B cell (primary cell): Measurements from ENCODE around the gene DPH1. TPM values are rescaled to one million over a fixed set of nuclear protein-coding genes. Genes with fewer than 3 reads are reported as not detected.

Experiments used
- ATAC-seq: fragments of 200-7000 bp; cut with Tn5 transposase; one replicate; pipeline ENCODE4 v1.10.0; 2021; ENCODE audit warnings: low read depth, mild to moderate bottlenecking, moderate number of reproducible peaks, moderate library complexity
- CTCF ChIA-PET: fragments of 350-600 bp; sonication (Branson Sonifier 250); formaldehyde crosslinking; loops from one replicate; lab custom pipeline; 2021; ENCODE audit warnings: antibody characterized with exemption, inconsistent platforms; lab: Charles Lee
- POLR2A ChIA-PET: fragments of 350-600 bp; sonication (Branson Sonifier 250); formaldehyde crosslinking; loops from one replicate; lab custom pipeline; 2021; ENCODE audit warnings: antibody characterized with exemption; lab: Charles Lee
- DNase-seq: peaks from one replicate; pipeline ENCODE4 v3.0.0; 2013
- H2AFZ ChIP-seq: 2 replicates; pipeline ENCODE4 v1.6.1; 2012; ENCODE audit warnings: mild to moderate bottlenecking, low read depth, low read length; ENCODE audit not compliant: insufficient read depth, poor library complexity, severe bottlenecking
- H3K27ac ChIP-seq, 2 donors: 1 replicate in 1 of 2; 2 replicates in 1 of 2; pipeline ENCODE4 v1.5.1; 2012 to 2013; ENCODE audit warnings: low read length in 2 of 2, mild to moderate bottlenecking in 2 of 2, moderate library complexity in 1 of 2
- H3K27me3 ChIP-seq, 4 experiments: fragments of 200-600 bp in 1 of 4; sonication (generic) in 1 of 4; replicated peaks in 1 of 4; 1 replicate in 2 of 4; 2 replicates in 2 of 4; pipeline versions ENCODE4 v1.6.1 to v1.7.0; 2013 to 2016; ENCODE audit warnings: low read length in 3 of 4, mild to moderate bottlenecking in 2 of 4, mixed read lengths in 1 of 4, moderate library complexity in 1 of 4; ENCODE audit not compliant: insufficient read depth in 4 of 4, control insufficient read depth in 3 of 4; ENCODE audit errors: control extremely low read depth in 1 of 4
- H3K36me3 ChIP-seq, 2 experiments: replicated peaks in 1 of 2; 1 replicate in 1 of 2; 2 replicates in 1 of 2; pipeline versions ENCODE4 v1.6.1 to v1.7.1; 2013; ENCODE audit warnings: low read length in 1 of 2; ENCODE audit not compliant: insufficient read depth in 2 of 2, control insufficient read depth in 1 of 2; ENCODE audit errors: control extremely low read depth in 1 of 2, extremely low read depth in 1 of 2
- H3K4me1 ChIP-seq, 2 donors: fragments of 200-600 bp in 1 of 2; sonication (generic) in 1 of 2; 1 replicate in 1 of 2; 2 replicates in 1 of 2; pipeline versions ENCODE4 v1.5.1 to v1.6.1; 2013 to 2017; ENCODE audit warnings: low read length in 2 of 2; ENCODE audit not compliant: control insufficient read depth in 2 of 2, insufficient read depth in 2 of 2
- H3K4me2 ChIP-seq: replicated peaks from 2 replicates; pipeline ENCODE3; 2012; ENCODE audit warnings: mild to moderate bottlenecking, low read depth, low read length; ENCODE audit not compliant: poor library complexity, severe bottlenecking
- H3K4me3 ChIP-seq, 5 experiments: fragments of 200-600 bp in 1 of 5; sonication (generic) in 1 of 5; 1 replicate in 3 of 5; 2 replicates in 2 of 5; pipeline versions ENCODE4 v1.5.1 to v1.7.0; 2011 to 2016; ENCODE audit warnings: low read length in 4 of 5, mild to moderate bottlenecking in 4 of 5, low read depth in 2 of 5, control low read depth in 1 of 5, moderate library complexity in 1 of 5; ENCODE audit not compliant: insufficient read depth in 1 of 5; ENCODE audit errors: control extremely low read depth in 1 of 5, extremely low read depth in 1 of 5
- H3K79me2 ChIP-seq: fragments of 200-600 bp; sonication (generic); one replicate; pipeline ENCODE4 v1.6.0; 2016; ENCODE audit warnings: low read length; ENCODE audit not compliant: control insufficient read depth, insufficient read depth
- H3K9ac ChIP-seq: fragments of 200-600 bp; sonication (generic); 2 replicates; pipeline ENCODE4 v1.6.1; 2017; ENCODE audit warnings: mild to moderate bottlenecking, low read length, moderate library complexity
- H3K9me3 ChIP-seq, 3 donors: one replicate each; pipeline versions ENCODE4 v1.6.1 to v1.7.1; 2013; ENCODE audit warnings: low read length in 2 of 3; ENCODE audit not compliant: control insufficient read depth in 2 of 3, insufficient read depth in 1 of 3; ENCODE audit errors: control extremely low read depth in 1 of 3
- H4K20me1 ChIP-seq: 2 replicates; pipeline ENCODE4 v1.6.0; 2012; ENCODE audit warnings: mild to moderate bottlenecking, low read length; ENCODE audit not compliant: insufficient read depth, control insufficient read depth, poor library complexity, severe bottlenecking
- H3K27ac Mint-ChIP-seq: one replicate; pipeline ENCODE4 v1.8.0; 2021; ENCODE audit warnings: mixed read lengths
- H3K27me3 Mint-ChIP-seq: one replicate; pipeline ENCODE4 v1.8.0; 2021; ENCODE audit warnings: mixed read lengths
- H3K4me1 Mint-ChIP-seq: one replicate; pipeline ENCODE4 v1.8.0; 2021; ENCODE audit warnings: mixed read lengths
- H3K4me3 Mint-ChIP-seq: one replicate; pipeline ENCODE4 v1.8.0; 2021; ENCODE audit warnings: mixed read lengths
- H3K9me3 Mint-ChIP-seq: one replicate; pipeline ENCODE4 v1.8.0; 2022; ENCODE audit warnings: mixed read lengths; ENCODE audit not compliant: insufficient read depth
- EZH2 ChIP-seq: IDR thresholded peaks from 2 replicates; pipeline ENCODE4 v1.6.1; 2012; ENCODE audit warnings: borderline replicate concordance, low read depth, mild to moderate bottlenecking, moderate library complexity, low read length; ENCODE audit not compliant: insufficient read depth, poor library complexity, severe bottlenecking
- WGBS: methylation state at CpG from one replicate; pipeline ENCODE4 v1.1.5; 2013; ENCODE audit warnings: missing lambda C conversion rate; ENCODE audit not compliant: insufficient coverage; 5-methylcytosine and 5-hydroxymethylcytosine counted together
- intact Hi-C: fragments of 100-400 bp; cut with micrococcal nuclease; formaldehyde crosslinking; loops from one replicate; pipeline ENCODE4 v1.10.0; 2022
- polyA plus RNA-seq: library from polyadenylated mRNA; depleted of rRNA; stranded (reverse); fragments of >200 nt; gene quantifications from 2 replicates; pipeline ENCODE4 v1.2.3, GENCODE V29; 2012
- total RNA-seq, 2 donors: library from RNA; stranded (reverse); fragments of 120-200 nt in 1 of 2; gene quantifications; 1 replicate in 1 of 2; 2 replicates in 1 of 2; pipeline versions ENCODE4 v1.2.3 to v1.2.4, GENCODE V29; 2013 to 2022
- TF ChIP-seq, protein P1 (sequence below): fragments of 200-600 bp; IDR thresholded peaks from one replicate; pipeline ENCODE4 v1.8.0; 2022; ENCODE audit warnings: antibody characterized with exemption, mild to moderate bottlenecking

The DPH1 gene
- total and polyA plus RNA-seq, 2 donors (not counting 1 experiment from before 2014, with no cell fraction given), result 83.6 to 105 TPM

GRCh38 chr17:2060681-2061440 is 30.9 kb downstream of the DPH1 start:
- POLR2A ChIA-PET, result interaction anchor here (0.7 kb wide), 1 partner anchor 179 kb away, joined by 7 read pairs; no protein-coding TSS in a partner anchor
- intact Hi-C loops, result no loop called here

More at GRCh38 chr17:2060681-2061440, 30.9 kb downstream of the DPH1 start:
- Histone ChIP-seq H3K36me3 (peaks cover 0 to 10% of the 10 kb centered on the region in 2 experiments), H3K9ac (no peak overlapping the region), H2AFZ (no peak overlapping the region), H3K79me2 (no peaks in the 10 kb centered on the region), H3K4me2 (no peak overlapping the region), H3K27ac (no peak overlapping the region), H4K20me1 (peaks cover 19% of the 10 kb centered on the region), H3K27me3 (peaks cover 0 to 28% (median 6%) of the 10 kb centered on the region in 4 experiments), H3K4me1 (peaks cover 54 to 60% of the 10 kb centered on the region in 2 donors), H3K9me3 (peaks cover 0 to 6% (median 0%) of the 10 kb centered on the region in 3 donors), H3K4me3 (no peak overlapping the region)
- no peak for DNase-seq
- Mint-ChIP-seq H3K4me1 (peaks cover 51% of the 10 kb centered on the region), H3K27ac (peak overlapping the region; percentile 2), H3K4me3 (no peak overlapping the region), H3K27me3 (no peaks in the 10 kb centered on the region), H3K9me3 (no peaks in the 10 kb centered on the region)
- ATAC-seq, result no peak
- WGBS, result 94% methylated on average over 20 of the region's 21 CpGs
- TF ChIP-seq, protein P1, sequence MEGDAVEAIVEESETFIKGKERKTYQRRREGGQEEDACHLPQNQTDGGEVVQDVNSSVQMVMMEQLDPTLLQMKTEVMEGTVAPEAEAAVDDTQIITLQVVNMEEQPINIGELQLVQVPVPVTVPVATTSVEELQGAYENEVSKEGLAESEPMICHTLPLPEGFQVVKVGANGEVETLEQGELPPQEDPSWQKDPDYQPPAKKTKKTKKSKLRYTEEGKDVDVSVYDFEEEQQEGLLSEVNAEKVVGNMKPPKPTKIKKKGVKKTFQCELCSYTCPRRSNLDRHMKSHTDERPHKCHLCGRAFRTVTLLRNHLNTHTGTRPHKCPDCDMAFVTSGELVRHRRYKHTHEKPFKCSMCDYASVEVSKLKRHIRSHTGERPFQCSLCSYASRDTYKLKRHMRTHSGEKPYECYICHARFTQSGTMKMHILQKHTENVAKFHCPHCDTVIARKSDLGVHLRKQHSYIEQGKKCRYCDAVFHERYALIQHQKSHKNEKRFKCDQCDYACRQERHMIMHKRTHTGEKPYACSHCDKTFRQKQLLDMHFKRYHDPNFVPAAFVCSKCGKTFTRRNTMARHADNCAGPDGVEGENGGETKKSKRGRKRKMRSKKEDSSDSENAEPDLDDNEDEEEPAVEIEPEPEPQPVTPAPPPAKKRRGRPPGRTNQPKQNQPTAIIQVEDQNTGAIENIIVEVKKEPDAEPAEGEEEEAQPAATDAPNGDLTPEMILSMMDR, result no peak
- TF ChIP-seq EZH2, result no peak
- CTCF ChIA-PET, result interaction anchor here (1.6 to 8.1 kb wide), 4 partner anchors 9 to 184 kb away, joined by 4 to 330 read pairs (median 54); no protein-coding TSS in a partner anchor
